Keratinocyte (primary cell): ENCODE data around the gene ASTN2. TPM values are rescaled to one million over a fixed set of nuclear protein-coding genes. Genes with fewer than 3 reads are reported as not detected.

Experiments used
- DNase-seq: peaks from one replicate; pipeline ENCODE4 v3.0.0-alpha.2; 2011; ENCODE audit warnings: low read depth, missing footprints, low spot score
- FAIRE-seq: peaks from 2 replicates; lab custom pipeline; 2011; peaks lifted over from hg19 to GRCh38; lab: Jason Lieb, UNC
- H2AFZ ChIP-seq: 2 replicates; pipeline ENCODE4 v1.6.0; 2012; ENCODE audit warnings: low read length, control low read depth, inconsistent platforms; ENCODE audit not compliant: control insufficient read depth
- H3K27ac ChIP-seq: 2 replicates; pipeline ENCODE4 v1.5.1; 2011; ENCODE audit warnings: low read length; ENCODE audit not compliant: control insufficient read depth, insufficient read depth
- H3K27me3 ChIP-seq: 3 replicates; pipeline ENCODE4 v1.6.0; 2011; ENCODE audit warnings: low read length; ENCODE audit not compliant: control insufficient read depth, insufficient read depth; ENCODE audit errors: extremely low read depth
- H3K36me3 ChIP-seq, 2 experiments: 2 replicates in 1 of 2; 3 replicates in 1 of 2; pipeline ENCODE4 v1.5.1; 2011; ENCODE audit warnings: low read length in 2 of 2, mild to moderate bottlenecking in 1 of 2; ENCODE audit not compliant: control insufficient read depth in 2 of 2, insufficient read depth in 2 of 2; ENCODE audit errors: extremely low read depth in 1 of 2
- H3K4me1 ChIP-seq: 3 replicates; pipeline ENCODE4 v1.5.1; 2011; ENCODE audit warnings: low read length; ENCODE audit not compliant: control insufficient read depth, insufficient read depth; ENCODE audit errors: extremely low read depth
- H3K4me2 ChIP-seq: 3 replicates; pipeline ENCODE4 v1.6.0; 2011; ENCODE audit warnings: low read depth, low read length; ENCODE audit not compliant: control insufficient read depth, insufficient read depth; ENCODE audit errors: extremely low read depth
- H3K4me3 ChIP-seq, 3 experiments: fragments of 200-600 bp in 1 of 3; sonication (generic) in 1 of 3; 2 replicates in 2 of 3; 3 replicates in 1 of 3; pipeline ENCODE4 v1.5.1; 2011 to 2016; ENCODE audit warnings: low read length in 3 of 3, mild to moderate bottlenecking in 3 of 3, control low read depth in 2 of 3, inconsistent platforms in 1 of 3, low read depth in 1 of 3, mixed read lengths in 1 of 3, mixed run types in 1 of 3, moderate library complexity in 1 of 3; ENCODE audit not compliant: control insufficient read depth in 2 of 3, insufficient read depth in 2 of 3; ENCODE audit errors: extremely low read depth in 1 of 3
- H3K79me2 ChIP-seq: 2 replicates; pipeline ENCODE4 v1.6.0; 2012; ENCODE audit warnings: low read length; ENCODE audit not compliant: control insufficient read depth, insufficient read depth
- H3K9ac ChIP-seq: 3 replicates; pipeline ENCODE4 v1.6.0; 2011; ENCODE audit warnings: low read length; ENCODE audit not compliant: control insufficient read depth, insufficient read depth; ENCODE audit errors: extremely low read depth
- H3K9me1 ChIP-seq: 3 replicates; pipeline ENCODE4 v1.6.0; 2011; ENCODE audit warnings: low read length; ENCODE audit not compliant: control insufficient read depth, insufficient read depth; ENCODE audit errors: extremely low read depth
- H3K9me3 ChIP-seq: 2 replicates; pipeline ENCODE4 v1.5.1; 2012; ENCODE audit warnings: low read depth, low read length; ENCODE audit not compliant: control insufficient read depth
- H4K20me1 ChIP-seq: 3 replicates; pipeline ENCODE4 v1.6.0; 2011; ENCODE audit warnings: low read length; ENCODE audit not compliant: control insufficient read depth, insufficient read depth; ENCODE audit errors: extremely low read depth
- CTCF ChIP-seq, 3 experiments: IDR thresholded peaks in 1 of 3; conservative IDR thresholded peaks in 1 of 3; optimal IDR thresholded peaks in 1 of 3; 2 replicates in 2 of 3; 3 replicates in 1 of 3; pipeline versions ENCODE3 to v1.5.1; 2011; ENCODE audit warnings: low read length in 3 of 3, mild to moderate bottlenecking in 3 of 3, moderate library complexity in 2 of 3, control low read depth in 1 of 3, inconsistent platforms in 1 of 3; ENCODE audit not compliant: insufficient read depth in 2 of 3; ENCODE audit errors: extremely low read depth in 1 of 3
- EZH2 ChIP-seq: IDR thresholded peaks from one replicate; pipeline ENCODE4 v1.6.1; 2012; ENCODE audit warnings: inconsistent platforms, mild to moderate bottlenecking, low read length, moderate library complexity
- dilution Hi-C: fragments of 300-500 bp; cut with MboI; formaldehyde crosslinking; loops from one replicate; pipeline ENCODE4 v1.7.0; 2020; ENCODE audit warnings: low sequenced_read_pairs; ENCODE audit not compliant: extremely low pct_ligation_motif_present
- polyA plus RNA-seq, 5 experiments: library from polyadenylated mRNA; depleted of rRNA in 3 of 5; stranded (reverse) in 3 of 5; stranded (forward) in 1 of 5; unstranded in 1 of 5; fragments of >200 nt; gene quantifications; 1 replicate in 1 of 5; 2 replicates in 3 of 5; 3 replicates in 1 of 5; pipeline versions ENCODE4 v1.2.1 to v1.2.3, GENCODE V29; 2011 to 2012; ENCODE audit warnings: missing spikeins in 2 of 5, low read depth in 1 of 5, low replicate concordance in 1 of 5

Gene ASTN2
- polyA plus RNA-seq, 1 donor (not counting 4 experiments of a cell fraction or from before 2014, with no cell fraction given): 0.31 TPM

- DNase-seq (no peak), FAIRE-seq (no peak)
- Histone ChIP-seq H3K36me3 (no peaks in the 10 kb centered on the region), H3K27me3 (peaks cover 6% of the 10 kb centered on the region), H3K4me2 (no peak overlapping the region), H3K79me2 (no peaks in the 10 kb centered on the region), H3K4me1 (no peaks in the 10 kb centered on the region), H3K9me3 (no peaks in the 10 kb centered on the region), H3K4me3 (no peak overlapping the region), H3K27ac (no peak overlapping the region), H3K9me1 (no peaks in the 10 kb centered on the region), H4K20me1 (no peaks in the 10 kb centered on the region), H2AFZ (no peak overlapping the region), H3K9ac (no peak overlapping the region)
- dilution Hi-C loops: no loop called here
- TF ChIP-seq CTCF (optimal IDR thresholded peaks at IDR 0.05 in 1 of 3, IDR thresholded peaks at IDR 0.05 in 1 of 3, conservative IDR thresholded peaks at IDR 0.05 in 1 of 3; ENCODE audit: extremely low read depth in 1 of 3, insufficient read depth in 2 of 3, low read length in 3 of 3): no peak
- TF ChIP-seq EZH2: no peak
Measured at GRCh38 chr9:116467740-116468351, 947.0 kb downstream of the ASTN2 start.

- H3K27ac ChIP-seq: no peak overlapping the region
- no peak overlapping the region for H3K9ac ChIP-seq
- DNase-seq: no peak
- no peaks in the 10 kb centered on the region for H3K36me3 ChIP-seq
- no peak overlapping the region for H3K4me2 ChIP-seq
- H3K9me1 ChIP-seq: no peaks in the 10 kb centered on the region
- H3K4me3 ChIP-seq: no peak overlapping the region
- no peaks in the 10 kb centered on the region for H3K4me1 ChIP-seq
- dilution Hi-C loops: no loop called here
- peaks cover 6% of the 10 kb centered on the region for H3K27me3 ChIP-seq
- no peaks in the 10 kb centered on the region for H3K9me3 ChIP-seq
- H4K20me1 ChIP-seq: no peaks in the 10 kb centered on the region
- TF ChIP-seq EZH2: no peak
- TF ChIP-seq CTCF (optimal IDR thresholded peaks at IDR 0.05 in 1 of 3, IDR thresholded peaks at IDR 0.05 in 1 of 3, conservative IDR thresholded peaks at IDR 0.05 in 1 of 3; ENCODE audit: extremely low read depth in 1 of 3, insufficient read depth in 2 of 3, low read length in 3 of 3): no peak
- H3K79me2 ChIP-seq: no peaks in the 10 kb centered on the region
- H2AFZ ChIP-seq: no peak overlapping the region
- FAIRE-seq: no peak
Measured at GRCh38 chr9:116466271-116467235, 948.3 kb downstream of the ASTN2 start.
